ENCODE results near the gene SIRT4. TPM values are rescaled to one million over a fixed set of nuclear protein-coding genes. Genes with fewer than 3 reads are reported as not detected.

Gene SIRT4
- total and polyA plus RNA-seq, 10 of the 15 experiments (the other 5 are each of a cell fraction or from before 2014, with no cell fraction given): 0.19 to 0.98 (median 0.44) TPM

- no peak for TF ChIP-seq BCL3 (IDR thresholded peaks at IDR 0.05; ENCODE audit: borderline replicate concordance, insufficient read depth, low read depth, low read length, poor library complexity, severe bottlenecking)
- TF ChIP-seq PML (IDR thresholded peaks at IDR 0.05; ENCODE audit: low read length): no peak
- TF ChIP-seq POU2F2 (IDR thresholded peaks at IDR 0.05; ENCODE audit: borderline replicate concordance, low read depth, low read length): no peak
- no peak for TF ChIP-seq NKRF (conservative IDR thresholded peaks at IDR 0.05)
Measured at GRCh38 chr12:120342175-120343038, 40.3 kb downstream of the SIRT4 start (continued).

- Histone ChIP-seq H3K9ac (ENCODE audit: control insufficient read depth, insufficient read depth, low read length) (no peak overlapping the region), H3K4me1 (ENCODE audit: control insufficient read depth, insufficient read depth, low read length) (no peaks in the 10 kb centered on the region), H3K79me2 (ENCODE audit: control insufficient read depth, insufficient read depth, low read length) (no peaks in the 10 kb centered on the region), H3K4me2 (ENCODE audit: control insufficient read depth, insufficient read depth) (no peak overlapping the region), H3K9me3 (replicated peaks; ENCODE audit: control insufficient read depth, insufficient read depth, low read length) (no peaks in the 10 kb centered on the region; the same call in 2 of the 3 replicates), H3K36me3 (ENCODE audit: control insufficient read depth in 2 of 2, insufficient read depth in 2 of 2, low read length in 1 of 2) (no peaks in the 10 kb centered on the region), H2AFZ (ENCODE audit: control insufficient read depth, low read depth, low read length) (no peak overlapping the region), H3K27me3 (replicated peaks in 1 of 2; ENCODE audit: control insufficient read depth in 2 of 2, insufficient read depth in 2 of 2, low read length in 1 of 2) (no peaks in the 10 kb centered on the region), H4K20me1 (ENCODE audit: control insufficient read depth, insufficient read depth) (no peaks in the 10 kb centered on the region), H3K4me3 (no peak overlapping the region), H3K27ac (ENCODE audit: control insufficient read depth, insufficient read depth) (no peak overlapping the region)
- ChIA-PET SMC1A (ENCODE audit: uncharacterized antibody, unreplicated experiment) (no interaction called here), RAD21 (ENCODE audit: unreplicated experiment) (no interaction called here), CTCF (interaction anchor here (0.6 to 0.7 kb wide), 2 partner anchors 16 to 120 kb away, joined by 3 read pairs; no protein-coding TSS in a partner anchor), POLR2A (no interaction called here)
- intact Hi-C loops (cut with micrococcal nuclease; ENCODE audit: unreplicated experiment) (no loop called here), in situ Hi-C loops (cut with MboI) (no loop called here)
- DNase-seq (ENCODE audit: low read depth, low spot score): no peak
- no TSS peak for BruUV-seq (replicated peaks)
- ATAC-seq: no peak
- FAIRE-seq: no peak
- WGBS (ENCODE audit: insufficient coverage, insufficient replicate concordance, low lambda C conversion rate, missing lambda C conversion rate): 64% methylated on average over 8 of the region's 10 CpGs
- no peak for TF ChIP-seq BRCA1 (IDR thresholded peaks at IDR 0.05; ENCODE audit: low read depth, low read length)
Measured at GRCh38 chr12:120343039-120343537, 41.0 kb downstream of the SIRT4 start.

Measured in GM12878 (cell line).